HEK293T (cell line): Measurements from ENCODE around the gene ADAMTS13.

ENCODE experiments used
- BHLHE40 ChIP-seq: fragments of 450-650 bp; IDR thresholded peaks from 2 replicates; pipeline ENCODE4 v1.6.1; 2016; ENCODE audit warnings: mild to moderate bottlenecking, moderate library complexity, borderline replicate concordance
- ELF4 ChIP-seq: fragments of 450-650 bp; IDR thresholded peaks from 2 replicates; pipeline ENCODE4 v1.6.1; 2017; ENCODE audit warnings: antibody characterized with exemption
- SP1 ChIP-seq: fragments of 450-650 bp; IDR thresholded peaks from 2 replicates; pipeline ENCODE4 v1.6.1; 2017
- SUZ12 ChIP-seq: fragments of 450-650 bp; IDR thresholded peaks from 2 replicates; pipeline ENCODE4 v1.6.1; 2016; ENCODE audit warnings: mild to moderate bottlenecking
- TF ChIP-seq, protein P1 (sequence below): fragments of 450-650 bp; IDR thresholded peaks from 2 replicates; pipeline ENCODE4 v1.6.1; 2016

- no peak for TF ChIP-seq SP1
- TF ChIP-seq, protein P1, sequence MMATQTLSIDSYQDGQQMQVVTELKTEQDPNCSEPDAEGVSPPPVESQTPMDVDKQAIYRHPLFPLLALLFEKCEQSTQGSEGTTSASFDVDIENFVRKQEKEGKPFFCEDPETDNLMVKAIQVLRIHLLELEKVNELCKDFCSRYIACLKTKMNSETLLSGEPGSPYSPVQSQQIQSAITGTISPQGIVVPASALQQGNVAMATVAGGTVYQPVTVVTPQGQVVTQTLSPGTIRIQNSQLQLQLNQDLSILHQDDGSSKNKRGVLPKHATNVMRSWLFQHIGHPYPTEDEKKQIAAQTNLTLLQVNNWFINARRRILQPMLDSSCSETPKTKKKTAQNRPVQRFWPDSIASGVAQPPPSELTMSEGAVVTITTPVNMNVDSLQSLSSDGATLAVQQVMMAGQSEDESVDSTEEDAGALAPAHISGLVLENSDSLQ: no peak
- no peak for TF ChIP-seq ELF4
- TF ChIP-seq SUZ12: no peak
- TF ChIP-seq BHLHE40: no peak
Measured at GRCh38 chr9:133439337-133439736, 17.2 kb downstream of the ADAMTS13 start.
